BLaER1 (cell line): ENCODE data around the gene SLC5A6.

Experiments
- H3K27ac ChIP-seq: shearing (Covaris generic); formaldehyde crosslinking; 2 replicates; pipeline ENCODE4 v1.8.1; 2022
- H3K27me3 ChIP-seq: shearing (Covaris generic); formaldehyde crosslinking; 2 replicates; pipeline ENCODE4 v1.8.1; 2022
- H3K36me3 ChIP-seq: shearing (Covaris generic); formaldehyde crosslinking; 2 replicates; pipeline ENCODE4 v1.8.1; 2022
- H3K4me1 ChIP-seq: shearing (Covaris generic); formaldehyde crosslinking; 2 replicates; pipeline ENCODE4 v1.8.1; 2022
- H3K4me2 ChIP-seq: shearing (Covaris generic); formaldehyde crosslinking; 2 replicates; pipeline ENCODE4 v1.8.1; 2022
- H3K4me3 ChIP-seq: shearing (Covaris generic); formaldehyde crosslinking; 2 replicates; pipeline ENCODE4 v1.8.1; 2022
- H3K9ac ChIP-seq: shearing (Covaris generic); formaldehyde crosslinking; 2 replicates; pipeline ENCODE4 v1.8.1; 2022
- H3K9me3 ChIP-seq: shearing (Covaris generic); formaldehyde crosslinking; 2 replicates; pipeline ENCODE4 v1.8.1; 2022
- H4K20me1 ChIP-seq: shearing (Covaris generic); formaldehyde crosslinking; 2 replicates; pipeline ENCODE4 v1.8.1; 2022
- Cebpa-rat ChIP-seq: shearing (Covaris generic); IDR thresholded peaks from 2 replicates; pipeline ENCODE4 v1.8.1; 2022

SLC5A6 gene

GRCh38 chr2:27249159-27249890 is 37.3 kb upstream of the SLC5A6 start:
- H3K36me3 ChIP-seq: peaks cover 11% of the 10 kb centered on the region
- no peaks in the 10 kb centered on the region; the same call in 1 of the 2 replicates for H3K27me3 ChIP-seq
- no peak overlapping the region for H3K27ac ChIP-seq
- H3K4me3 ChIP-seq: no peak overlapping the region
- H3K9ac ChIP-seq: no peak overlapping the region
- no peaks in the 10 kb centered on the region for H4K20me1 ChIP-seq
- TF ChIP-seq Cebpa-rat: no peak
- no peaks in the 10 kb centered on the region for H3K9me3 ChIP-seq
- H3K4me1 ChIP-seq: peaks cover 35% of the 10 kb centered on the region
- H3K4me2 ChIP-seq: peak overlapping the region; percentile 74

DNA sequence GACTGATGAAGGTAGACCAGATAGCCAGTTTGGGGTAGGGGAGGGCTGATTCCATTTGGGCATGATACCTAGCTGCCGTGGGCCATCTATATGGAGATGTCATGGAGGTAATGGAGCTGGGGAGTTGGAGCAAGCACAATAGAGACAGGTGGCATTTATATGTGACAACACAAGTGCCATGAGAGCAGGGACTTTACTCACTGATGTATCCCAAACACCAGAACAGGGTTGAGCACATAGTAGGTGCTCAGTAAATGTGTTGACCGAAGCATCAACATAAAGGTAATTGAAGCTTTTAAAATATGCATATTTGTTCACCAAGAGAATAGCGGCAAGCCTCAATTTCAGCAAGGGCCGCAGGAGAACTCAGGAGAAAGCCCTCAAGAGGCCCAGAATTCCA is 35.8 kb upstream of the SLC5A6 start:
- Histone ChIP-seq H4K20me1 (no peaks in the 10 kb centered on the region; the same call in 1 of the 2 replicates), H3K9me3 (no peaks in the 10 kb centered on the region), H3K27me3 (no peaks in the 10 kb centered on the region; the same call in 1 of the 2 replicates), H3K36me3 (peaks cover 25% of the 10 kb centered on the region), H3K4me1 (peaks cover 35% of the 10 kb centered on the region), H3K9ac (no peak overlapping the region), H3K4me3 (no peak overlapping the region), H3K27ac (no peak overlapping the region), H3K4me2 (no peak overlapping the region)
- no peak for TF ChIP-seq Cebpa-rat

- no peak overlapping the region for H3K4me3 ChIP-seq
- no peak overlapping the region for H3K27ac ChIP-seq
- TF ChIP-seq Cebpa-rat: no peak
- no peak overlapping the region for H3K4me2 ChIP-seq
- no peak overlapping the region for H3K9ac ChIP-seq
- H3K36me3 ChIP-seq: peaks cover 48% of the 10 kb centered on the region
- H3K9me3 ChIP-seq: no peaks in the 10 kb centered on the region
- no peaks in the 10 kb centered on the region; the same call in 1 of the 2 replicates for H3K27me3 ChIP-seq
- H3K4me1 ChIP-seq: peaks cover 38% of the 10 kb centered on the region
- peaks cover 10% of the 10 kb centered on the region; the same call in 1 of the 2 replicates for H4K20me1 ChIP-seq
Observed at GRCh38 chr2:27245626-27246025, 33.6 kb upstream of the SLC5A6 start.

GRCh38 chr2:27245116-27245515 is 33.0 kb upstream of the SLC5A6 start:
- Histone ChIP-seq H3K4me3 (no peak overlapping the region), H3K9ac (no peak overlapping the region), H3K27me3 (no peaks in the 10 kb centered on the region; the same call in 1 of the 2 replicates), H3K36me3 (peaks cover 53% of the 10 kb centered on the region), H3K4me2 (no peak overlapping the region), H3K27ac (no peak overlapping the region), H3K4me1 (peaks cover 33% of the 10 kb centered on the region), H4K20me1 (peaks cover 10% of the 10 kb centered on the region; the same call in 1 of the 2 replicates), H3K9me3 (no peaks in the 10 kb centered on the region)
- TF ChIP-seq Cebpa-rat: no peak

- Histone ChIP-seq H3K4me3 (no peak overlapping the region), H3K27me3 (no peaks in the 10 kb centered on the region), H3K9me3 (no peaks in the 10 kb centered on the region), H3K36me3 (peaks cover 68% of the 10 kb centered on the region), H3K4me2 (no peak overlapping the region), H3K4me1 (peaks cover 17% of the 10 kb centered on the region), H3K9ac (no peak overlapping the region), H3K27ac (no peak overlapping the region), H4K20me1 (peaks cover 10% of the 10 kb centered on the region; the same call in 1 of the 2 replicates)
- TF ChIP-seq Cebpa-rat: no peak
Observed at GRCh38 chr2:27243391-27244130, 31.5 kb upstream of the SLC5A6 start.

DNA sequence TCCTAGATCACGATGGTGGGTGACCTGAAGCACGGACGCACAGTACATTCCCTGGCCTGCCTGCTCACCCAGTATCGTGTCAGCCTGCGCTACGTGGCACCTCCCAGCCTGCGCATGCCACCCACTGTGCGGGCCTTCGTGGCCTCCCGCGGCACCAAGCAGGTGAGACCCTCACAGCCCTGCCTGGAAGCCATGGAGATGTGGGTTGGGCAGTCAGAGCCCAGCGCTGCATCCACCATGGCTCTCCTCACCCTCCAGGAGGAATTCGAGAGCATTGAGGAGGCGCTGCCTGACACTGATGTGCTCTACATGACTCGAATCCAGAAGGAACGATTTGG is 30.5 kb upstream of the SLC5A6 start:
- H3K4me1 ChIP-seq: peaks cover 17% of the 10 kb centered on the region
- H3K27ac ChIP-seq: peak overlapping the region; percentile 50
- peaks cover 78% of the 10 kb centered on the region for H3K36me3 ChIP-seq
- H3K9me3 ChIP-seq: no peaks in the 10 kb centered on the region
- no peaks in the 10 kb centered on the region for H3K27me3 ChIP-seq
- no peak overlapping the region for H3K4me3 ChIP-seq
- peak overlapping the region; percentile 71 for H3K4me2 ChIP-seq
- no peak overlapping the region for H3K9ac ChIP-seq
- H4K20me1 ChIP-seq: peaks cover 10% of the 10 kb centered on the region; the same call in 1 of the 2 replicates
- TF ChIP-seq Cebpa-rat: no peak

- H3K27me3 ChIP-seq: no peaks in the 10 kb centered on the region
- H3K9ac ChIP-seq: peak overlapping the region; percentile 58; the same call in 1 of the 2 replicates
- peak overlapping the region; percentile 71 for H3K4me2 ChIP-seq
- H3K27ac ChIP-seq: peak overlapping the region; percentile 50
- peaks cover 17% of the 10 kb centered on the region for H3K4me1 ChIP-seq
- H3K4me3 ChIP-seq: no peak overlapping the region
- no peaks in the 10 kb centered on the region for H3K9me3 ChIP-seq
- peaks cover 84% of the 10 kb centered on the region for H3K36me3 ChIP-seq
- peaks cover 10% of the 10 kb centered on the region; the same call in 1 of the 2 replicates for H4K20me1 ChIP-seq
- TF ChIP-seq Cebpa-rat: no peak
Observed at GRCh38 chr2:27241761-27242613, 29.9 kb upstream of the SLC5A6 start.

DNA sequence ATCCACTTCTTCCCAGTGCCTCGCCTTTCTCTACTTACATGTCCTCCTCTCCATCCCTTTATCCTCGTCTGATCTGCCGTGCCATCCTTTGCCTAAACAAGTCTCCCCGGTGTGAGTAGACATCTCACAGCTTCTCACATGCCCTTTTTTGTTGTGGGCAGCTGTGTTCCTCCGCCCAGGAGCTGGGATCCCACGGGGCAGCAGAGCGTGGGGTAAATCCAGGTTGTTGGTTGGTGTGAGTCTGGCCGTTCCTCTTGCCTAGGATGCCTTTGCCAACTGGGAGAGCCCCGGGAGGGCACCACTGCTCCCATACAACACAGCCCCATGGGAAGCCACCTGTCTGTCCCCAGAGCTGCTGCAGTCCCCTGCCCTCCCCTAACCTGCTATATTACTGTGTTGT is 28.3 kb upstream of the SLC5A6 start:
- peaks cover 100% of the 10 kb centered on the region for H3K36me3 ChIP-seq
- TF ChIP-seq Cebpa-rat: no peak
- H3K9ac ChIP-seq: no peak overlapping the region

DNA sequence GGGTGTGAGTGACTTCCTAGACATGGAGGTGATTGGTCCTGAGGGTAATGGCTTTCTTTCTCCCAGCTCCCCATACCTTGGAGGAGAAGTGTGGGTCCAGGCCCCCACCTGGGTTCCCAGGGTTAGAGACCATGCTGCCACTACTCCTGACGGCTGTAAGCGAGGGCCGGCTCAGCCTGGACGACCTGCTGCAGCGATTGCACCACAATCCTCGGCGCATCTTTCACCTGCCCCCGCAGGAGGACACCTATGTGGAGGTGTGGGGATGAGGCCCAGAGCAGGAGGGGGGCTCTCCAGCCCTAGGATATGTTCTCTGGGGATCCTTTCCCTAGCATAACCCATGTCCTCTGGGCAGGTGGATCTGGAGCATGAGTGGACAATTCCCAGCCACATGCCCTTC is 26.9 kb upstream of the SLC5A6 start:
- Histone ChIP-seq H3K36me3 (peaks cover 100% of the 10 kb centered on the region), H3K9ac (no peak overlapping the region), H3K4me3 (no peak overlapping the region), H3K4me1 (peaks cover 17% of the 10 kb centered on the region), H3K9me3 (no peaks in the 10 kb centered on the region), H4K20me1 (peaks cover 10% of the 10 kb centered on the region; the same call in 1 of the 2 replicates), H3K27ac (no peak overlapping the region), H3K27me3 (no peaks in the 10 kb centered on the region), H3K4me2 (no peak overlapping the region)
- no peak for TF ChIP-seq Cebpa-rat

More for the DNA sequence above, 28.3 kb upstream of the SLC5A6 start:
- Histone ChIP-seq H3K9me3 (no peaks in the 10 kb centered on the region), H3K27me3 (no peaks in the 10 kb centered on the region), H3K4me1 (peaks cover 17% of the 10 kb centered on the region), H3K4me3 (no peak overlapping the region), H3K27ac (no peak overlapping the region), H3K4me2 (no peak overlapping the region), H4K20me1 (peaks cover 10% of the 10 kb centered on the region; the same call in 1 of the 2 replicates)
